ENCODE results near the gene SNUPN.

SNUPN gene

GRCh38 chr15:75654201-75654907 is 28.8 kb upstream of the SNUPN start:
- no peak for DNase-seq (ENCODE audit: low read depth in 2 of 2)

GRCh38 chr15:75653347-75653913 is 27.9 kb upstream of the SNUPN start:
- no peak for DNase-seq (ENCODE audit: low read depth in 2 of 2)

GRCh38 chr15:75651810-75652543 is 26.5 kb upstream of the SNUPN start:
- DNase-seq (ENCODE audit: low read depth in 2 of 2), result no peak

- no peak for DNase-seq (ENCODE audit: low read depth in 2 of 2)
These were observed 25.6 kb upstream of the SNUPN start for GRCh38 chr15:75650908-75651809.

- DNase-seq (ENCODE audit: low read depth in 2 of 2), result no peak
These were observed 24.3 kb upstream of the SNUPN start for GRCh38 chr15:75649848-75650247.

- DNase-seq (ENCODE audit: low read depth in 2 of 2), result no peak
These were observed 23.7 kb upstream of the SNUPN start for GRCh38 chr15:75649045-75649761.

- DNase-seq (ENCODE audit: low read depth in 2 of 2), result no peak
These were observed 22.9 kb upstream of the SNUPN start for GRCh38 chr15:75648156-75649000.

GRCh38 chr15:75647370-75648155 is 22.0 kb upstream of the SNUPN start, which contains the start of gene SNX33:
TSS of gene SNX33 (plus strand) at chr15:75647912. CDS start at chr15:75649103, 1,191 bp downstream.
- peak in 1 of 2 donors; percentile 17 for DNase-seq (ENCODE audit: low read depth in 2 of 2)

GRCh38 chr15:75646944-75647364 is 21.4 kb upstream of the SNUPN start:
- no peak for DNase-seq (ENCODE audit: low read depth in 2 of 2)

GRCh38 chr15:75646112-75646943 is 20.8 kb upstream of the SNUPN start:
- DNase-seq (ENCODE audit: low read depth in 2 of 2), result no peak

GRCh38 chr15:75644376-75644775 is 18.9 kb upstream of the SNUPN start:
- DNase-seq (ENCODE audit: low read depth in 2 of 2), result no peak

- DNase-seq (ENCODE audit: low read depth in 2 of 2), result no peak
These were observed 16.1 kb upstream of the SNUPN start for GRCh38 chr15:75641603-75642002.

- DNase-seq (ENCODE audit: low read depth in 2 of 2), result no peak
These were observed 15.6 kb upstream of the SNUPN start for GRCh38 chr15:75641179-75641503.

- peak in 1 of 2 donors; percentile 19 for DNase-seq (ENCODE audit: low read depth in 2 of 2)
These were observed 15.1 kb upstream of the SNUPN start for GRCh38 chr15:75640483-75641178.

GRCh38 chr15:75639709-75640482 is 14.4 kb upstream of the SNUPN start, which contains the start of gene IMP3:
TSS of gene IMP3 (minus strand) at chr15:75640224. CDS start at chr15:75640168, 56 bp downstream.
- DNase-seq (ENCODE audit: low read depth in 2 of 2), result peak; percentile 74 to 77

- no peak for DNase-seq (ENCODE audit: low read depth in 2 of 2)
These were observed 13.7 kb upstream of the SNUPN start for GRCh38 chr15:75639191-75639708.
